22Rv1 (cell line): ENCODE measurements around the gene CDK5R1.

Source experiments
- CTCF ChIP-seq: fragments of 450-650 bp; IDR thresholded peaks from 2 replicates; pipeline ENCODE4 v1.5.1; 2017; ENCODE audit warnings: mild to moderate bottlenecking
- ZFX ChIP-seq: fragments of 450-650 bp; IDR thresholded peaks from 2 replicates; pipeline ENCODE4 v1.6.1; 2017; ENCODE audit warnings: antibody characterized with exemption, borderline replicate concordance

- TF ChIP-seq CTCF (no peak), ZFX (no peak)
Observed at GRCh38 chr17:32463304-32463703, 23.5 kb upstream of the CDK5R1 start.
